ENCODE measurements around the gene ACSS1. TPM values are rescaled to one million over a fixed set of nuclear protein-coding genes. Genes with fewer than 3 reads are reported as not detected.

Gene ACSS1
- total and polyA plus RNA-seq, 2 of the 8 experiments (the other 6 are each of a cell fraction or from before 2014, with no cell fraction given) = 2.6 to 3.4 TPM

GRCh38 chr20:25070821-25071473 lies 13.0 kb upstream of the ACSS1 start:
- H2BK5ac ChIP-seq (ENCODE audit: low read depth, low read length) = no peak overlapping the region
- no peak overlapping the region for H3K23ac ChIP-seq (ENCODE audit: insufficient read length)
- H3K36me3 ChIP-seq (ENCODE audit: control insufficient read depth in 2 of 4, insufficient read depth in 4 of 4, low read length in 3 of 4) = no peaks in the 10 kb centered on the region
- no peak overlapping the region for H4K5ac ChIP-seq (ENCODE audit: insufficient read length, low read depth, low read length)
- no peak overlapping the region for H3K14ac ChIP-seq (ENCODE audit: insufficient read length)
- H3K79me1 ChIP-seq (ENCODE audit: low read depth, low read length) = no peaks in the 10 kb centered on the region
- ChIA-PET CTCF (ENCODE audit: partially characterized antibody) (interaction anchor here (0.5 to 1.5 kb wide), 6 partner anchors 9 to 185 kb away, joined by 3 to 8 read pairs (median 4); no protein-coding TSS in a partner anchor), POLR2A (ENCODE audit: partially characterized antibody) (no interaction called here)
- no peak overlapping the region for H3K18ac ChIP-seq (ENCODE audit: extremely low read depth, low read length)
- H3K27me3 ChIP-seq (replicated peaks in 1 of 4; ENCODE audit: control insufficient read depth in 3 of 4, extremely low read depth in 1 of 4, insufficient read depth in 3 of 4, low read length in 3 of 4) = peaks cover 0 to 5% (median 3%) of the 10 kb centered on the region in 4 experiments; a peak in 5 of 7 replicates
- H3K56ac ChIP-seq (replicated peaks; ENCODE audit: insufficient read length, low read depth, low read length) = no peak overlapping the region
- no peak overlapping the region for H2BK15ac ChIP-seq (ENCODE audit: low read length)
- DNase-seq (ENCODE audit: low read depth in 1 of 2, low spot score in 2 of 2) (no peak), FAIRE-seq (no peak)
- no peak overlapping the region for H2BK120ac ChIP-seq (replicated peaks; ENCODE audit: low read depth, low read length)
- 71% methylated on average over 5 of the region's 5 CpGs; no CpG with 5 or more reads in 1 of the 2 experiments for WGBS, 2 experiments (ENCODE audit: extremely low coverage in 1 of 2, insufficient coverage in 1 of 2, insufficient read length in 1 of 2, insufficient replicate concordance in 2 of 2, low coverage in 1 of 2, low lambda C conversion rate in 2 of 2, missing lambda C conversion rate in 1 of 2)
- no peak overlapping the region for H3K9ac ChIP-seq (replicated peaks in 1 of 4; ENCODE audit: extremely low read depth in 1 of 4, low read depth in 3 of 4, low read length in 3 of 4)
- no peak overlapping the region for H4K91ac ChIP-seq (replicated peaks; ENCODE audit: insufficient read length, low read length)
- no peak overlapping the region for H2AFZ ChIP-seq (ENCODE audit: low read length)
- no peak overlapping the region for H3K27ac ChIP-seq (ENCODE audit: low read depth, low read length)
- H3K23me2 ChIP-seq (ENCODE audit: low read depth, low read length) = peaks cover 8% of the 10 kb centered on the region; the same call in 1 of the 2 replicates
- no peak overlapping the region for H2BK20ac ChIP-seq (ENCODE audit: low read length)
- H3K79me2 ChIP-seq (ENCODE audit: control insufficient read depth in 1 of 2, insufficient read depth in 2 of 2, low read length in 2 of 2) = no peaks in the 10 kb centered on the region
- H3K9me3 ChIP-seq (ENCODE audit: insufficient read depth in 2 of 2, low read depth in 1 of 2, low read length in 1 of 2) = no peaks in the 10 kb centered on the region
- peaks cover 0 to 10% of the 10 kb centered on the region in 2 experiments for H4K20me1 ChIP-seq (replicated peaks in 1 of 2; ENCODE audit: control insufficient read depth in 1 of 2, insufficient read depth in 2 of 2, low read length in 2 of 2)
- no peak overlapping the region for H3K4me2 ChIP-seq (ENCODE audit: insufficient read depth in 1 of 2, low read depth in 2 of 2, low read length in 2 of 2)
- no peak overlapping the region for H2AK5ac ChIP-seq (ENCODE audit: low read depth, low read length)
- H2BK12ac ChIP-seq (ENCODE audit: low read depth, low read length) = no peak overlapping the region
- no peak overlapping the region for H3K4me3 ChIP-seq (ENCODE audit: extremely low read depth in 1 of 4, insufficient read depth in 2 of 4, low read depth in 3 of 4, low read length in 4 of 4)
- no peak overlapping the region for H4K8ac ChIP-seq (ENCODE audit: extremely low read depth, insufficient read depth, low read length)
- H3K4me1 ChIP-seq (replicated peaks in 1 of 4; ENCODE audit: control insufficient read depth in 3 of 4, insufficient read depth in 4 of 4, low read length in 3 of 4) = peaks cover 0 to 8% (median 3%) of the 10 kb centered on the region in 4 experiments; a peak in 6 of 7 replicates
- no peak overlapping the region for H3K4ac ChIP-seq (replicated peaks; ENCODE audit: insufficient read length, low read depth, low read length)
- TF ChIP-seq SIX5 (IDR thresholded peaks at IDR 0.05; ENCODE audit: low read depth, low read length) (no peak), BCL11A (IDR thresholded peaks at IDR 0.05; ENCODE audit: low read depth in 2 of 2, low read length in 2 of 2) (no peak), ZNF274 (IDR thresholded peaks at IDR 0.05; ENCODE audit: borderline replicate concordance, extremely low read depth, low read length) (no peak), CHD2 (IDR thresholded peaks at IDR 0.05; ENCODE audit: low read length) (no peak), HDAC2 (IDR thresholded peaks at IDR 0.05; ENCODE audit: borderline replicate concordance in 1 of 2, low read depth in 2 of 2, low read length in 2 of 2) (no peak), CTBP2 (IDR thresholded peaks at IDR 0.05; ENCODE audit: borderline replicate concordance, insufficient read depth, insufficient read length, low read length) (no peak), EZH2 (IDR thresholded peaks at IDR 0.05; ENCODE audit: low read depth, low read length, severe bottlenecking) (no peak), FOSL1 (IDR thresholded peaks at IDR 0.05; ENCODE audit: insufficient read depth, low read depth, low read length) (no peak), YY1 (IDR thresholded peaks at IDR 0.05; ENCODE audit: low read depth, low read length) (no peak), MAX (IDR thresholded peaks at IDR 0.05) (no peak)
- TF ChIP-seq, protein P1, sequence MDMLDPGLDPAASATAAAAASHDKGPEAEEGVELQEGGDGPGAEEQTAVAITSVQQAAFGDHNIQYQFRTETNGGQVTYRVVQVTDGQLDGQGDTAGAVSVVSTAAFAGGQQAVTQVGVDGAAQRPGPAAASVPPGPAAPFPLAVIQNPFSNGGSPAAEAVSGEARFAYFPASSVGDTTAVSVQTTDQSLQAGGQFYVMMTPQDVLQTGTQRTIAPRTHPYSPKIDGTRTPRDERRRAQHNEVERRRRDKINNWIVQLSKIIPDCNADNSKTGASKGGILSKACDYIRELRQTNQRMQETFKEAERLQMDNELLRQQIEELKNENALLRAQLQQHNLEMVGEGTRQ (IDR thresholded peaks at IDR 0.05; ENCODE audit: low read length) = no peak
